Colonic mucosa (tissue), 4 donors: Measurements from ENCODE around the gene PIGN. TPM values are rescaled to one million over a fixed set of nuclear protein-coding genes. Genes with fewer than 3 reads are reported as not detected.

ENCODE experiments used
- DNase-seq: peaks from one replicate; pipeline ENCODE4 v3.0.0-alpha.2; 2020
- H3K27ac ChIP-seq: fragments of 200-600 bp; one replicate; pipeline ENCODE4 v1.8.0; 2021
- H3K27me3 ChIP-seq: fragments of 200-600 bp; one replicate; pipeline ENCODE4 v1.8.0; 2021
- H3K36me3 ChIP-seq: fragments of 200-600 bp; one replicate; pipeline ENCODE4 v1.8.0; 2021
- H3K4me1 ChIP-seq: fragments of 200-600 bp; one replicate; pipeline ENCODE4 v1.8.0; 2021; ENCODE audit warnings: mild to moderate bottlenecking
- H3K4me3 ChIP-seq: fragments of 200-600 bp; one replicate; pipeline ENCODE4 v1.8.0; 2021
- H3K9ac ChIP-seq, 2 donors: one replicate each; pipeline ENCODE4 v1.7.0; 2013; ENCODE audit warnings: control low read depth in 2 of 2, low read depth in 2 of 2, low read length in 2 of 2
- H3K9me3 ChIP-seq: fragments of 200-600 bp; one replicate; pipeline ENCODE4 v1.8.0; 2021
- CTCF ChIP-seq: fragments of 200-600 bp; IDR thresholded peaks from one replicate; pipeline ENCODE4 v1.8.0; 2022; ENCODE audit warnings: antibody characterized with exemption, mild to moderate bottlenecking
- intact Hi-C: fragments of 100-400 bp; cut with DNase I; formaldehyde crosslinking; loops from one replicate; pipeline ENCODE4 v1.14.1; 2022
- total RNA-seq, 2 donors: library from RNA; stranded (reverse); fragmentation: NEBNext Ultra II Directional in 1 of 2; extraction: Animal tissue kit (Norgen Biotek cat#: 25700) in 1 of 2; gene quantifications; one replicate each; pipeline ENCODE4 v1.2.1, GENCODE V29; 2021
- donor health status: healthy.
- donor health status: DM: no; HTN: no; CAD: no.
- donor health status: DM: no; HTN: no; CAD: no.

Gene PIGN
- total RNA-seq, 2 donors from 2014 or later, result 30.1 to 37.9 TPM

- Histone ChIP-seq H3K36me3 (no peaks in the 10 kb centered on the region), H3K27ac (no peak overlapping the region), H3K9ac (no peak overlapping the region), H3K27me3 (no peaks in the 10 kb centered on the region), H3K9me3 (no peaks in the 10 kb centered on the region), H3K4me3 (no peak overlapping the region), H3K4me1 (no peaks in the 10 kb centered on the region)
- no peak for TF ChIP-seq CTCF
- intact Hi-C loops, result no loop called here
- no peak for DNase-seq
These were observed 153.1 kb downstream of the PIGN start for GRCh38 chr18:62033756-62034155.

- intact Hi-C loops, result no loop called here
- Histone ChIP-seq H3K36me3 (no peaks in the 10 kb centered on the region), H3K4me1 (no peaks in the 10 kb centered on the region), H3K27ac (no peak overlapping the region), H3K4me3 (no peak overlapping the region), H3K9me3 (no peaks in the 10 kb centered on the region), H3K27me3 (no peaks in the 10 kb centered on the region), H3K9ac (no peak overlapping the region)
- no peak for TF ChIP-seq CTCF
- DNase-seq, result no peak
These were observed 153.6 kb downstream of the PIGN start for GRCh38 chr18:62033207-62033606.

GRCh38 chr18:62030091-62030985 is 156.5 kb downstream of the PIGN start:
- DNase-seq, result no peak
- Histone ChIP-seq H3K4me1 (no peaks in the 10 kb centered on the region), H3K9me3 (no peaks in the 10 kb centered on the region), H3K9ac (no peak overlapping the region), H3K27me3 (no peaks in the 10 kb centered on the region), H3K36me3 (no peaks in the 10 kb centered on the region), H3K4me3 (no peak overlapping the region), H3K27ac (no peak overlapping the region)
- no peak for TF ChIP-seq CTCF
- intact Hi-C loops, result no loop called here

- no peak overlapping the region for H3K4me3 ChIP-seq
- DNase-seq, result no peak
- H3K9ac ChIP-seq, result no peak overlapping the region
- no peaks in the 10 kb centered on the region for H3K9me3 ChIP-seq
- no peaks in the 10 kb centered on the region for H3K36me3 ChIP-seq
- intact Hi-C loops, result no loop called here
- no peaks in the 10 kb centered on the region for H3K27me3 ChIP-seq
- TF ChIP-seq CTCF, result no peak
- no peaks in the 10 kb centered on the region for H3K4me1 ChIP-seq
- no peak overlapping the region for H3K27ac ChIP-seq
These were observed 158.1 kb downstream of the PIGN start for GRCh38 chr18:62028715-62029114.

GRCh38 chr18:62027914-62028520 is 158.8 kb downstream of the PIGN start:
- Histone ChIP-seq H3K27me3 (no peaks in the 10 kb centered on the region), H3K9ac (no peak overlapping the region), H3K4me1 (no peaks in the 10 kb centered on the region), H3K4me3 (no peak overlapping the region), H3K9me3 (no peaks in the 10 kb centered on the region), H3K27ac (no peak overlapping the region), H3K36me3 (no peaks in the 10 kb centered on the region)
- TF ChIP-seq CTCF, result no peak
- intact Hi-C loops, result no loop called here
- no peak for DNase-seq
